ENCODE results near the gene GHR. TPM values are rescaled to one million over a fixed set of nuclear protein-coding genes. Genes with fewer than 3 reads are reported as not detected.

Gene GHR
- total and polyA plus RNA-seq, 8 donors, result 0.73 to 3.9 (median 1.3) TPM

DNA sequence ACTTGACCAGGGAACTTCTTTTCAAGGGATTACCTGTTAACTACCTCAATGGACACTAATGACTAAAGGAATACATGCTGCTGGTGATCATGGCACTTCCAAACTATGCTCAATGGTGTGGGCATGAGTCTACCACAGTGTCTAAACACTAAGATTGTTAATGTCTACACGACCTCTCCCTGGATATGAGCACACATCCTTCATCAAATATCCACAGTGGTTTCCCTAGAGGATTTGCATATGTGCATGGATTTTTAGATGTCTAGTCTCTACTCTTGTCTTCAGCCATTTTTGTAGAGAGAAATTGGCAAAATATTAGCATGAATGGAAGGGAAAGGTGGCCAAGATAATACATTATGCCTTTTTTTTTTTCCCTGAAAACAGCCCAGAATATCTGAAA lies 220.1 kb downstream of the GHR start:
- DNase-seq (no peak), FAIRE-seq (no peak), ATAC-seq (no peak)
- 47 to 59% methylated on average over 1 of the region's 1 CpG for WGBS, 2 donors
- TF ChIP-seq, protein P1, sequence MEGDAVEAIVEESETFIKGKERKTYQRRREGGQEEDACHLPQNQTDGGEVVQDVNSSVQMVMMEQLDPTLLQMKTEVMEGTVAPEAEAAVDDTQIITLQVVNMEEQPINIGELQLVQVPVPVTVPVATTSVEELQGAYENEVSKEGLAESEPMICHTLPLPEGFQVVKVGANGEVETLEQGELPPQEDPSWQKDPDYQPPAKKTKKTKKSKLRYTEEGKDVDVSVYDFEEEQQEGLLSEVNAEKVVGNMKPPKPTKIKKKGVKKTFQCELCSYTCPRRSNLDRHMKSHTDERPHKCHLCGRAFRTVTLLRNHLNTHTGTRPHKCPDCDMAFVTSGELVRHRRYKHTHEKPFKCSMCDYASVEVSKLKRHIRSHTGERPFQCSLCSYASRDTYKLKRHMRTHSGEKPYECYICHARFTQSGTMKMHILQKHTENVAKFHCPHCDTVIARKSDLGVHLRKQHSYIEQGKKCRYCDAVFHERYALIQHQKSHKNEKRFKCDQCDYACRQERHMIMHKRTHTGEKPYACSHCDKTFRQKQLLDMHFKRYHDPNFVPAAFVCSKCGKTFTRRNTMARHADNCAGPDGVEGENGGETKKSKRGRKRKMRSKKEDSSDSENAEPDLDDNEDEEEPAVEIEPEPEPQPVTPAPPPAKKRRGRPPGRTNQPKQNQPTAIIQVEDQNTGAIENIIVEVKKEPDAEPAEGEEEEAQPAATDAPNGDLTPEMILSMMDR (IDR thresholded peaks at IDR 0.05), result no peak
- no peaks in the 10 kb centered on the region for H3K4me1 ChIP-seq
- H3K4me3 ChIP-seq, result no peak overlapping the region
- H3K27ac ChIP-seq, result no peak overlapping the region
- intact Hi-C loops (cut with DNase I), result no loop called here
- H3K27me3 ChIP-seq, result no peaks in the 10 kb centered on the region
- no peaks in the 10 kb centered on the region for H3K9me3 ChIP-seq
- H3K36me3 ChIP-seq, result no peaks in the 10 kb centered on the region

DNA sequence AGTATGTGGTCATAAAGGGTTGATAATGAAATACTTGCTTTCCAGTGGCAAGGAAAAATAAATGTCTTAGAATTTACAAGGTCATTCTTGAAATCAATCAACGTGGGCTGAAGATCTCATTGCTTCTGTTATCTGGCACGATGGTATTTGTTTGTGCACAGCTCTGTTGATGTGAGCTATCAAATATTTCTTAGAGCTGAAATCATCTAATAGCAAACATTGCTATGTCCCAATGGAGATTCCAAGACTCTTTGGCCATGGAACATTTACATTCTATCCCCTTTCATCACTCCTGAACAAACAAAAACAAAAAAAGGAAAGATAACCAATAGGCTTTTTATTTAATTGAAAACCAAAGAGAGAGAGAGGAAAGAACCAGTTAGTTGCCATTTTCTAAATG lies 221.9 kb downstream of the GHR start:
- TF ChIP-seq, protein P1 (IDR thresholded peaks at IDR 0.05), result no peak
- 6 to 10% methylated on average over 2 of the region's 2 CpGs for WGBS, 2 donors
- no peak overlapping the region for H3K4me3 ChIP-seq
- no peak overlapping the region for H3K27ac ChIP-seq
- H3K27me3 ChIP-seq, result no peaks in the 10 kb centered on the region
- H3K4me1 ChIP-seq, result no peaks in the 10 kb centered on the region
- DNase-seq (no peak), FAIRE-seq (no peak), ATAC-seq (no peak)
- no peaks in the 10 kb centered on the region for H3K9me3 ChIP-seq
- intact Hi-C loops (cut with DNase I), result no loop called here
- H3K36me3 ChIP-seq, result no peaks in the 10 kb centered on the region

DNA sequence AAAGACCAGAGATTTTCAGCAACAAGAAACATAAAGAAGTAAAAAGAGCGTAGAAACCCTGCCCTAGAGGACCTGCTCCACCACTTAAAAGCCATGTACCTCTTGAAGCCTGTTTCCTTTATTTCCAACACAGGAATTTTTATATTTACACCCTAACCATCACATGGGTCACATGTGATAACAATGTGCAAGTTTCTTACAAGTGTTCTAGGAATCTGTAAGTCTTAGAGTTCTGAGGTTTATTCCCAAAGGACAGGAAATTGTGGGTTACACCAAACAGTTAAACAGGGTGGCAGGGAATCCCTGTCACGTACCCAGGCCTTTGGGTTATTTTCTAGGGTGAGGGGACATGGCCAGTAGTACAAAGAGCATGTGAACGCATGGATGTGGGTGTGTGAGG lies 224.8 kb downstream of the GHR start:
- Histone ChIP-seq H3K36me3 (no peaks in the 10 kb centered on the region), H3K27ac (no peak overlapping the region), H3K9me3 (no peaks in the 10 kb centered on the region), H3K4me3 (no peak overlapping the region), H3K4me1 (no peaks in the 10 kb centered on the region), H3K27me3 (no peaks in the 10 kb centered on the region)
- TF ChIP-seq, protein P1 (IDR thresholded peaks at IDR 0.05), result no peak
- ATAC-seq (no peak), FAIRE-seq (no peak), DNase-seq (no peak)
- WGBS, 2 donors, result 79 to 80% methylated on average over 3 of the region's 3 CpGs
- intact Hi-C loops (cut with DNase I), result no loop called here

DNA sequence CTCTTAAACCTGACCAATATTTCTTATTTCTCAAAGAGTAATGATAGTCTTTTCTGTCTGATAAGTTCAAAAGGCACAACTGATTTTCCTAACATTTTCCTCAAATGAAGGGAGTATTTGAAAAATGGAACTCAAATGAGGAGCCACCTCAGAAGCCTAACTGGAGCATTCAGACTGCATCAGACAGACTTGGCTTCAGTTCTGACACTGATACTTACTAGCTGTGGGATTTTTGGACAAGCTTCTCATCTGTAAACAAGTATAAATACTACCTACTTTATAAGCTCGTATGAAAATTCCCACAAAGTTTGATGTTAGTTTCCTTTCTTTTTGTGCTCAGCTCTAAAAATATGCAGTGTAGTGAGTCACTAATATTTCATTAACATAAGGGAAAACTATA lies 225.7 kb downstream of the GHR start:
- Histone ChIP-seq H3K27me3 (no peaks in the 10 kb centered on the region), H3K36me3 (no peaks in the 10 kb centered on the region), H3K4me1 (no peaks in the 10 kb centered on the region), H3K4me3 (no peak overlapping the region), H3K27ac (no peak overlapping the region), H3K9me3 (no peaks in the 10 kb centered on the region)
- ATAC-seq (no peak), DNase-seq (no peak), FAIRE-seq (no peak)
- intact Hi-C loops (cut with DNase I), result no loop called here
- 59 to 67% methylated on average over 1 of the region's 1 CpG for WGBS, 2 donors
- TF ChIP-seq, protein P1 (IDR thresholded peaks at IDR 0.05), result no peak

GRCh38 chr5:42650084-42650483 lies 226.8 kb downstream of the GHR start:
- intact Hi-C loops (cut with DNase I), result no loop called here
- FAIRE-seq, result no peak
- 51 to 56% methylated on average over 3 of the region's 3 CpGs for WGBS, 2 donors

More at GRCh38 chr5:42650084-42650483, 226.8 kb downstream of the GHR start:
- Histone ChIP-seq H3K9me3 (no peaks in the 10 kb centered on the region), H3K4me3 (no peak overlapping the region), H3K27ac (no peak overlapping the region), H3K4me1 (no peaks in the 10 kb centered on the region), H3K36me3 (no peaks in the 10 kb centered on the region), H3K27me3 (no peaks in the 10 kb centered on the region)
- TF ChIP-seq, protein P1 (IDR thresholded peaks at IDR 0.05), result no peak
- no peak for ATAC-seq
- no peak for DNase-seq

All from pancreas (tissue), 10 donors.